A673 (cell line): ENCODE data around the gene RPTOR. TPM values are rescaled to one million over a fixed set of nuclear protein-coding genes. Genes with fewer than 3 reads are reported as not detected.

ENCODE experiments used
- BruUV-seq: library from RNA; stranded (reverse); fragments of 400-500 nt; replicated peaks from 2 replicates; lab custom pipeline; 2021; lab: Mats Ljungman, UMichigan
- CTCF ChIA-PET: fragments of 300-600 bp; sonication (Branson Sonifier 250); formaldehyde crosslinking; loops from one replicate; lab custom pipeline; 2022; ENCODE audit warnings: antibody characterized with exemption; lab: Charles Lee
- POLR2A ChIA-PET: fragments of 300-600 bp; sonication (Branson Sonifier 250); formaldehyde crosslinking; loops from one replicate; lab custom pipeline; 2022; ENCODE audit warnings: antibody characterized with exemption; ENCODE audit not compliant: low non-redundant PET; lab: Charles Lee
- DNase-seq: peaks from one replicate; pipeline ENCODE4 v3.0.0-alpha.2; 2015; ENCODE audit warnings: low spot score
- H3K27ac ChIP-seq: fragments of 200-600 bp; sonication (generic); 2 replicates; pipeline ENCODE4 v1.5.1; 2016; ENCODE audit warnings: mixed run types, low read depth, mild to moderate bottlenecking, mixed read lengths, antibody characterized with exemption, low read length; ENCODE audit not compliant: poor library complexity, severe bottlenecking
- H3K27me3 ChIP-seq: fragments of 200-600 bp; sonication (generic); replicated peaks from 2 replicates; pipeline ENCODE4 v1.6.1; 2017; ENCODE audit warnings: mixed run types, low read depth, mild to moderate bottlenecking, mixed read lengths, antibody characterized with exemption, low read length; ENCODE audit not compliant: insufficient read depth, poor library complexity
- H3K36me3 ChIP-seq: fragments of 200-600 bp; sonication (generic); 2 replicates; pipeline ENCODE4 v1.6.1; 2016; ENCODE audit warnings: mixed run types, mild to moderate bottlenecking, mixed read lengths, antibody characterized with exemption, low read length; ENCODE audit not compliant: insufficient read depth, poor library complexity, severe bottlenecking
- H3K4me1 ChIP-seq: fragments of 200-600 bp; sonication (generic); 2 replicates; pipeline ENCODE4 v1.6.1; 2017; ENCODE audit warnings: mixed run types, mild to moderate bottlenecking, mixed read lengths, antibody characterized with exemption, low read length; ENCODE audit not compliant: insufficient read depth, poor library complexity, severe bottlenecking
- H3K4me3 ChIP-seq: fragments of 200-600 bp; sonication (generic); 2 replicates; pipeline ENCODE4 v1.5.1; 2016; ENCODE audit warnings: low read depth, mixed run types, mild to moderate bottlenecking, mixed read lengths, low read length; ENCODE audit not compliant: poor library complexity, severe bottlenecking
- H3K9me3 ChIP-seq: fragments of 200-600 bp; sonication (generic); 2 replicates; pipeline ENCODE4 v1.6.1; 2016; ENCODE audit warnings: mixed run types, low read depth, mild to moderate bottlenecking, mixed read lengths, antibody characterized with exemption, low read length; ENCODE audit not compliant: poor library complexity, severe bottlenecking
- EZH2 ChIP-seq: fragments of 200-600 bp; sonication (generic); IDR thresholded peaks from 2 replicates; pipeline ENCODE4 v1.6.1; 2017; ENCODE audit warnings: borderline replicate concordance, low read depth, mild to moderate bottlenecking, mixed read lengths, antibody characterized with exemption, low read length; ENCODE audit not compliant: poor library complexity, severe bottlenecking
- intact Hi-C: fragments of 100-400 bp; cut with micrococcal nuclease; formaldehyde crosslinking; loops from one replicate; pipeline ENCODE4 v1.10.0; 2022; ENCODE audit not compliant: unreplicated experiment
- total RNA-seq: library from RNA; stranded (reverse); gene quantifications from 2 replicates; pipeline ENCODE4 v1.2.3, GENCODE V29; 2021
- TF ChIP-seq, protein P1 (sequence below): fragments of 300-800, 200-600 bp; sonication (generic); conservative IDR thresholded peaks from 2 replicates; pipeline ENCODE4 v1.5.1; 2017; ENCODE audit warnings: low read depth, mild to moderate bottlenecking, antibody characterized with exemption, low read length, moderate library complexity, mixed read lengths

RPTOR gene
- total RNA-seq, 1 experiment from 2014 or later: 55.2 TPM

DNA sequence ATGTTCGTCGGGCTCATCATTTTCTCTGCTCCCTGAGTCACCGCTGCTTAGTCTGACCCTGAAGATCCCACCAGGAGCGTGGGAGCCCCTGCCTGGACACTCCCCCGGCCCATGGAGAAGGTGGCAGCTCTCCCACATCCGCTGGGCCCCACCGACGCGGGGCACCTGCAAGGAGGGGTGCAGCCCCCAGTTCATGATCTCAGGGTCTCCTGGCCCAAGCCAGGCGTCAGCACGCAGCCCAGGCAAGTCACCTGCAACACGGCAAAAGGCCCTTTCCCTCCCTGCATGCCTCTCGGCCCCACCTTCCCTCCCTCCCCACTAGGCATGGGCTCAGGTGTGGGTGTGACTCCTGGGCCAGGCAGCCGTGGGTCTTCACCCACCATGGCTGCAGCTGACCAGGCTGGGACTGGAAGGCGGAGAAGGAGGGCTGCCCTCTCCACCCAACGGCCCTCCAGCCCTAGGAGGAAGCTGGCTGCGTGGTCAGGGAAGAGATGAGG, 437.3 kb downstream of the RPTOR start:
- BruUV-seq: no TSS peak
- POLR2A ChIA-PET: no interaction called here

DNA sequence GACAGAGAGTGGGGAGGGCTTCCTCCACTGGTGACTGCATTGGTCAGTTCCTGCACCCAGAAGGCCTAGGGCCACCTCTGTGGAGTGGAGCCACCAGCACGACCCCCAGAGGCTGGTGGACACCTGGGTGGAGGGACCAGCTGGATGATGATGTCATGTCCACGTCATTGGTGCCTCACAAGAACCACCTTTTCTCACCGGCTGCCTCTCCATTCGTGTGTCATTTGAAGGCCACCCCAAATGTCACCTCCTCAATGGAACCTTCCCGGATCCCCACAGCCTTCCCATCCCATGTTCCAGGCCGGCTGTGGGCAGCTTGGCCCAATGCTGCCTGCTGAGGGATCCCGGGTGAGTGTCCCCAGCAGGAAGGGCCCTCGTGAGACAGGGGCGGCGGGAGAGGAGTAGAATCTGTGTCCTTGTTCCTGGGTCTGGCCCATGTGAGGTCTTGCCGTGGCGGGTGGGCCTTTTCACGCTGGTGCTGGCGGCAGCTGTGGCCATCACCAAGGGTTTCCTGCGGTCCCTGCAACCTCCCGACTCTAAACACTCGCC, 437.9 kb downstream of the RPTOR start:
- intact Hi-C loops: loop anchor here (5.0 kb wide), 1 partner anchor 115 kb away; no protein-coding TSS in a partner anchor
- POLR2A ChIA-PET: no interaction called here
- no peak for TF ChIP-seq EZH2
- TF ChIP-seq, protein P1, sequence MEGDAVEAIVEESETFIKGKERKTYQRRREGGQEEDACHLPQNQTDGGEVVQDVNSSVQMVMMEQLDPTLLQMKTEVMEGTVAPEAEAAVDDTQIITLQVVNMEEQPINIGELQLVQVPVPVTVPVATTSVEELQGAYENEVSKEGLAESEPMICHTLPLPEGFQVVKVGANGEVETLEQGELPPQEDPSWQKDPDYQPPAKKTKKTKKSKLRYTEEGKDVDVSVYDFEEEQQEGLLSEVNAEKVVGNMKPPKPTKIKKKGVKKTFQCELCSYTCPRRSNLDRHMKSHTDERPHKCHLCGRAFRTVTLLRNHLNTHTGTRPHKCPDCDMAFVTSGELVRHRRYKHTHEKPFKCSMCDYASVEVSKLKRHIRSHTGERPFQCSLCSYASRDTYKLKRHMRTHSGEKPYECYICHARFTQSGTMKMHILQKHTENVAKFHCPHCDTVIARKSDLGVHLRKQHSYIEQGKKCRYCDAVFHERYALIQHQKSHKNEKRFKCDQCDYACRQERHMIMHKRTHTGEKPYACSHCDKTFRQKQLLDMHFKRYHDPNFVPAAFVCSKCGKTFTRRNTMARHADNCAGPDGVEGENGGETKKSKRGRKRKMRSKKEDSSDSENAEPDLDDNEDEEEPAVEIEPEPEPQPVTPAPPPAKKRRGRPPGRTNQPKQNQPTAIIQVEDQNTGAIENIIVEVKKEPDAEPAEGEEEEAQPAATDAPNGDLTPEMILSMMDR: no peak
- H3K9me3 ChIP-seq: no peaks in the 10 kb centered on the region
- CTCF ChIA-PET: interaction anchor here (1.7 kb wide), 1 partner anchor 555 kb away, joined by 7 read pairs; no protein-coding TSS in a partner anchor
- H3K27me3 ChIP-seq: no peaks in the 10 kb centered on the region
- no TSS peak for BruUV-seq
- no peak overlapping the region for H3K4me3 ChIP-seq
- no peak overlapping the region for H3K27ac ChIP-seq
- no peak for DNase-seq
- no peaks in the 10 kb centered on the region for H3K4me1 ChIP-seq
- no peaks in the 10 kb centered on the region for H3K36me3 ChIP-seq

More for the DNA sequence above, 437.3 kb downstream of the RPTOR start:
- Histone ChIP-seq H3K9me3 (no peaks in the 10 kb centered on the region), H3K27me3 (no peaks in the 10 kb centered on the region), H3K4me3 (no peak overlapping the region), H3K36me3 (no peaks in the 10 kb centered on the region), H3K4me1 (no peaks in the 10 kb centered on the region), H3K27ac (no peak overlapping the region)
- intact Hi-C loops: loop anchor here (1.0 to 5.0 kb wide), 2 partner anchors 115 to 555 kb away; no protein-coding TSS in a partner anchor
- TF ChIP-seq, protein P1: no peak
- TF ChIP-seq EZH2: no peak
- CTCF ChIA-PET: interaction anchor here (0.6 to 1.7 kb wide), 2 partner anchors 495 to 555 kb away, joined by 3 to 7 read pairs; no protein-coding TSS in a partner anchor
- no peak for DNase-seq

DNA sequence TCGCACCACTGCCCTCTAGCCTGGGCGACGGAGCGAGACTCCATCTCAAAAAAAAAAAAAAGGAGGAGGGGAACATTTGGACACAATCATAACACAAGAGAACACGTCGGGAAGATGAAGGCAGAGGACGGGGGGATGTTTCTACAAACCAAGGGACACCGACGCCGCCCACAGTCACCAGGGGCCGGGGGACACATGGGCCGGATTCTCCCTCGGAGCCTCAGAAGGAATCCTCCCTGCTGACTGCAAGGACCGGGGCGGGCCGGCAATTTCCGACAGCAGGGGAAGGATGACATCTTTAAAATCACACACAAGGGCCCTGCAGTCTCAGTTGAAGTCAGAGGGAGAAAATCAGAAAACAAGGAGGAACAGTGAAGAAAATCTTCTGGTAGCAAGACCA, 438.9 kb downstream of the RPTOR start:
- no peaks in the 10 kb centered on the region for H3K4me1 ChIP-seq
- intact Hi-C loops: loop anchor here (5.0 kb wide), 1 partner anchor 116 kb away; no protein-coding TSS in a partner anchor
- no peaks in the 10 kb centered on the region for H3K9me3 ChIP-seq
- no TSS peak for BruUV-seq
- no peak for TF ChIP-seq EZH2
- TF ChIP-seq, protein P1: no peak
- no peak overlapping the region for H3K4me3 ChIP-seq
- POLR2A ChIA-PET: no interaction called here
- no peaks in the 10 kb centered on the region for H3K27me3 ChIP-seq
- CTCF ChIA-PET: interaction anchor here (0.7 kb wide), 2 partner anchors 37 to 411 kb away, joined by 4 to 8 read pairs; no protein-coding TSS in a partner anchor
- no peak overlapping the region for H3K27ac ChIP-seq
- no peaks in the 10 kb centered on the region for H3K36me3 ChIP-seq
- no peak for DNase-seq
